GM18517 (cell line): ENCODE measurements around the gene DMWD.
"Not testable (repeated sequence)": the region's sequence is repeated elsewhere in the genome, so short reads cannot be mapped to it uniquely, and the experiment has no call there.

Experiments used
- ATAC-seq: cut with Tn5 transposase; IDR thresholded peaks from one replicate; pipeline ENCODE4 v1.9.1; 2021; ENCODE audit warnings: mild to moderate bottlenecking, moderate library complexity; ENCODE audit not compliant: unreplicated experiment

Gene DMWD

GRCh38 chr19:45753548-45753947, 39.1 kb downstream of the DMWD start:
- no peak for ATAC-seq

GRCh38 chr19:45752639-45753038, 40.0 kb downstream of the DMWD start:
- no peak for ATAC-seq

GRCh38 chr19:45751483-45751882, 41.2 kb downstream of the DMWD start:
- not testable (repeated sequence) for ATAC-seq

GRCh38 chr19:45747513-45747912, 45.1 kb downstream of the DMWD start:
- no peak for ATAC-seq

GRCh38 chr19:45746866-45747265, 45.8 kb downstream of the DMWD start:
- ATAC-seq: no peak

GRCh38 chr19:45745606-45746005, 47.0 kb downstream of the DMWD start:
- ATAC-seq: no peak

- ATAC-seq: no peak
These were observed 49.7 kb downstream of the DMWD start for GRCh38 chr19:45742969-45743368.

GRCh38 chr19:45739498-45740439, 52.9 kb downstream of the DMWD start:
- ATAC-seq: no peak

- ATAC-seq: no peak
These were observed 59.4 kb downstream of the DMWD start, which contains the start of gene MEIOSIN for GRCh38 chr19:45733160-45733810. Gene MEIOSIN, plus strand, starts transcription at chr19:45733439. Its CDS starts 1,938 bp downstream, at chr19:45735377.
